Body of pancreas (tissue), 4 donors: ENCODE measurements around the gene NTF3.

Experiments
- CTCF ChIP-seq, 7 experiments: fragments of 450-650 bp in 4 of 7; fragments of 200-600 bp in 3 of 7; sonication (generic) in 3 of 7; IDR thresholded peaks; one replicate each; pipeline ENCODE4 v1.5.1; 2016 to 2019; ENCODE audit warnings: antibody characterized with exemption in 7 of 7
- POLR2A ChIP-seq, 3 donors: fragments of 450-650 bp; IDR thresholded peaks; one replicate each; pipeline ENCODE4 v1.6.1; 2016; ENCODE audit warnings: antibody characterized with exemption in 3 of 3, mild to moderate bottlenecking in 2 of 3

DNA sequence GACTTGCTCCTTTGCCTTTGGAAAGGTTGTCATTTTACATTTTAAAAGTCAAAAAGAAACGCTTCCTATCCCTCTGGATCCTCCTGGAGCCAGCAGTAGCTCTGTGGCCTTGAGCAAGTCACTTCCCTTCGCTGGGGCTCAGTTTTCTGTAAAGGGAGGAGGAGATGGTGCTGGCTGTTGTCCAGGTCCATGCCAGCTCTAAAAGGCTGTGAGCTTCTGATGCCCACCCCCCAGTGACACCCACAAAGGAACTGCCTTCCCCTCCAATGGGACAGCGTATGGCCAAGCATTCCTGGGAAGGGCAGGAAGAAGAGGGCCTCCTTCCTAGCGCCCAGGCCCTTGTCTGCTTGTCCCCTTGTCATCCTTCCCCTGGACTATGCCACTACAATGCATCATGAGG lies 81.5 kb downstream of the NTF3 start:
- TF ChIP-seq POLR2A (IDR thresholded peaks at IDR 0.05) (no peak), CTCF (IDR thresholded peaks at IDR 0.05) (no peak)
